ENCODE results near the gene VSTM4.
A peak's percentile ranks its signal among the peaks of the same experiment; 100 is the strongest.

The VSTM4 gene

GRCh38 chr10:49001870-49002672 is 113.3 kb downstream of the VSTM4 start:
- no peak for DNase-seq

DNA sequence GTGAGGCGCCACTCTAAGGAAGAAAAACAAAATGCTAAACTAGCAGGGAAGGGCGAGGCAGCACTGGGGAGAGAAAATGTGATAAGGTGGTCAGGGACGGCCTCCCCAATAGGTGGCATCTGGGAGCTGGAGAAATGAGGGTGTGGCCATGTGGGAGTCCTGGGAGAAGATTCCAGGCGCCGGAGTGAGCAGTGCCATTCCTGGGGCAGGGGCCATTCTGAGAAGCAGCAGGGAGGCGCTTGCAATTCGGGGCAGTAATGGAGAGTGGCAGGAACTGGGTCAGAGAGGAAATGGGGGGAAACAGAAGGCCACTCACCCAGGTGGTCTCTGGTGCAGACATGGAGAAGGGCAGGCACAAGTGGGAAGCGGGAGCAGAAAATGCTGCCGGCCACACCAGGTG is 113.9 kb downstream of the VSTM4 start:
- no peak for DNase-seq

DNA sequence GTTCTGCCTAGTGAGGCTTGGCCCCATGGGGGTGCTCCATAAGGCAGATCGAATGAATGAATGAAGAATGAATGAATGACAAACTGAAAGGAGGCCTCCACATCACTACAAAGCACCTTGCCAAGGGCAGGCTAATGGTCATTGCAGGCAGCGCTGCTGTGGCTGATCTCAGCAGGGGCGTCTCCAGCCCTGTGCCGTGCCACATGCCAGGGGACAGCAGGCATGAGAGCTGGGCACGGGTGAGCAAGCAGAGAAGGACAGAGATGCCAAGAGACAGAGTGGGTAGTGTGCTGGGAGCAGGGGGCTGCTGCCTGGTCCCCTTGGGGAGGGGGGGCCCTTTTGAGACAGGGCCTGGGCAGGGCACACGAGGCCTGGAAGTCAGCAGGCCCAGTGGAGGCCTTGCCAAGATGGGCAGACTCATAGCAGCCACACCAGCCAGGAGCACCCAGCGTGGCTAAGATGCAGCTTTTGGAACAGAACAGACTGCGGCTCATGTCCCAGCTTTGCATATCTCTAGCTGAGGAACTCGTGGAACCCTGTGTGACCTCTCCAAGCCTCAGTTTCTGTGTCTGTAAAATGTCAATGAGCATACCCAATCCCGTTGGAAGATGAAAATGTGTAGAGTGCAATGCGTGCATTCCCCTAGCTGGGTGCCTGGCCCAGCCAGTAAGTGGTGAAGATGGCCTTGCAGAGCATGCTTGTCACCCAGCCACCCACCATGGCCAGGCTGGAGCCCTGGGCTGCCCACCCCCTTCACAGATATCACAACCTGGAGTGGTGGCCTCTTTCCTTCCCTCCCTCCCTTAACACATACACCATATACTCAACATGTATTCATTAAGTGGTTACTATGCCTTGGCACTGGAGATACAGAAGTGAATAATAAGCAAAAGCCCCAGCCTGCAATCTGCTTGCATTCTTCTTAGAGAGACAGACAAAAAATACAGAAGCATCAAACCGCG is 114.6 kb downstream of the VSTM4 start:
- DNase-seq, result no peak

GRCh38 chr10:48999346-48999745 is 116.0 kb downstream of the VSTM4 start:
- DNase-seq, result no peak

DNA sequence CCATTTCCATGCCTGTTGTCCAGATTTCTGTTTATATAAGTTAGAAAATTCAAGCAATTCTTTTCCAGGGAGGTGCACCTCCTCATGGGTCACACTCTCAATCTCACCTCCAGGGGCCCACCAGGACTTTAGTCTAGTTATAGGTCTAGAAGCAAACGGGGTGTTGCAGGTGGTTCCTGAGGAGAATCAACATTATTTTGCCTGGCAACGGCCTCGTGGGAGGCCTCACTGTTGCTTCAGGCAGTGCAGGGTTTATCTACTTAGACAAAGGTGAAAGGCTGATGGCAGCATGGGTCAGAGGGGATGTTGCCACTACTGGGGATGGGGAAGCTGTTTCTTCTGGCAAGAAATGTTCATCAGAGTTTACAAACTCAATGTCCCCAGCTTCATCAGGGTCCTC is 119.0 kb downstream of the VSTM4 start:
- no peak for DNase-seq

DNA sequence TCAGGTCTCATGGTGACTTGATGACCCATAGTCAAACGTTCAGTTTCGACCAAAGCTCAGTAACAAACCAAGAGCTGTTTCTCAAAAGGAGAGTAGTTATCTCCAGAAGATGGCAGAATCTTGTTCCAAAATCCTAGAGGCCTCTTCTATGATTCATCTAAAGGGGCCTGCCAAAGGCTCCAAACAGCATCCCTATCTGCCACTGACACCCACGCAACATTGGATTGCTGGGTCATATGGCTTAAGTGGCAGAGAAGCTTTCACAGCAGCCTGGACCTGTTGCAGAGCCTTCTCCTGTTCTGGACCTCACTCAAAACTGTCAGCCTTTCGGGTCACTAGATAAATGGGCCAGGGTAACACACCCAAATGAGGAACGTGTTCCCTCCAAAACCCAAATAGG is 121.7 kb downstream of the VSTM4 start:
- no peak for DNase-seq

DNA sequence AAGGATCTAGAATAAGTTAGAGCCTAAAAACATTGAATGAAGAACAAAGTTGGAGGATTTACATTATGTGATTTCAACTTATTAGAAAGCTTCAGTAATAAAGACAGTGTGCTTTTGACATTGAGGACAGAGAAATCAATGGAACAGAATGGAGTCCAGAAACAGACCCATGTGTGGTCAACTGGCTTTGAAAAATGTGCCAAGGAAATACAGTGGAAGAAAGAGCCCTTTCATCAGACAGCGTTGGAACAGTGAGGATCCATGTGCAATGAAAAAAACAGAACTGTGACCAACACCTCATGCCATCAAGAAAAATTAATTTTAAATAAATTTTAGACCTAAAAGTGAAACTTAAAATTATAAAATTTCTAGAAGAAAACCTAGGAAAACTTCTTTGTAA is 125.1 kb downstream of the VSTM4 start:
- DNase-seq, result peak in 1 of 2 donors; percentile 18

- no peak for DNase-seq
Observed at GRCh38 chr10:48985621-48986158, 129.6 kb downstream of the VSTM4 start.

DNA sequence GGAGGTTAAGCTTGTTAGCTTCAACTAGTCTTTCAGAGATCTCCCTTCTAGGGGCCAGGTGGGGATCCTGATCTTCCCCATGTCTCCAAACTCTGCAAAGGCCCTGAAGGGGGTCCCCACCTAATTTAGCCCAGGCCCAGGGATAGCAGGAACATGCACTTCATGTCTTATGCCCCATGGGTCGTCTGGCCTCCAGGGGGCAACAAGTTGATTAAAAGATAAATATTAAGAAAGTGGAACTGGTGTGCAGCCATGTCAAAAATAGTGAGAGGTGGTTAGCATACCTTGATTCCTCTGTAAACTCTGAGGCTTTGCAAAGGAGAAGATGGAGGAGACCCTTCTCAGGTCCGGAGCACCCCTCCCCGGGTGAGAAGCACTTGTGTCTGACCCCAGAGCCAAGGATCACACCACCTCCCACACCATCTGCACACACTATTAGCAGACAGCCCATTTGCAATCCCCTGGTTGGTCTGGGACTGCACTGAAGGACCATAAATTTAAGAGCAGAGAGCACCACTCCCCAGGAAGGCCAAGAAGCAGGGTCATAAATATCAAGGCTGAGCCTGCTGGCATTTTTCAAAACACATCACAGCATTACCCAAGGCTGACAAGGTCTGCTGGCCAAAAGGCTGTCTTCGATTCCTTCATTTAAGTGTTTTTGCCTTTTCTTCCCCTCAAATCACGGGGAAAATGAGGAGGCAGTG is 131.5 kb downstream of the VSTM4 start:
- DNase-seq, result no peak

DNA sequence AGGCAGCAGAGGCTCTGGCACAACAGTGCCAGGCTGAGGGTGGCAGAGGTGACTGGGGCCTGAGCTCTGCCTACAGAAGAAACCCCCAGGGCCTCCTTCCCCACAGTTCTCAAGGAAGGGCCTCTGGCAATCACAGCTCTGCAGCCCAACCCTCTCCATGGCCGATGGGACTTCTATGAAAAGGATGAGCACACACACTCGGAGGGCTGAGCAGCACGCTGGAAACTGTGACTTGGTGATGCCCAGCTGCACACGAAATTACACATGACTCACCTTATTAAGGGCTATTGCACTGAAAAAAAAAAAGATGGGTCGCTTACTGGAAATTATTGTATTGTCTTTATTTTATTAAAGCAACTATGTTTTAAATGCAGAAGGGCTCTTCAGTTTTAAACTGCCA is 132.7 kb downstream of the VSTM4 start:
- DNase-seq, result no peak

DNA sequence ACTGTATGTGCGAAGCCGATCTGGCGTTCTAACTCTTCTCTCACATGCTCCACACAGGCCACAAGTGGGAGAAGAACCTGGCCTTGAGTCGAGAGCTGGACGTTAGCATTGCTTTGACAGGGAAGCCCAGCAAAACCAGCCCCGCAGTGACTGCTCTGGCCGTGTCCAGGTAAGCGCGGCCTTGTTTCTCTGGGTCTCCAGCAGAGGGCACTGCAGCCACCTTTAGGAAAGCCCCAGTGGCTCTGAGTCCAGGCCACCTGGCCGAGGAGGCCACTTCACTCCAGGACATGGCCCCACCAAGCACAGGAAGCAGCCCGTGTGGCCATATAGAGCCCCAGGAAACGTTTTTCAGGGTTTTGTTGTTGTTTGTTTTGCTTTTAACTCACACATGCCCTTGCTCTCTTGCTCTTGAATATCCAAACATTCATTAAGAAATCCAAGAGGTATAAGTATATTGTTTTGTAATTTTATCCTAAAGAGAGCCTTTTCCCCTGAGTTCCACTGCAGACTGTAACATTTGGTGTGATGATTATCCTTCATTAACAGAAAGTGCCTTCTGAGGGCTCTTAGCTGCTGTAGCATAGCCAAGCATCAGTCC is 133.9 kb downstream of the VSTM4 start:
- peak in 1 of 2 donors; percentile 19 for DNase-seq

DNA sequence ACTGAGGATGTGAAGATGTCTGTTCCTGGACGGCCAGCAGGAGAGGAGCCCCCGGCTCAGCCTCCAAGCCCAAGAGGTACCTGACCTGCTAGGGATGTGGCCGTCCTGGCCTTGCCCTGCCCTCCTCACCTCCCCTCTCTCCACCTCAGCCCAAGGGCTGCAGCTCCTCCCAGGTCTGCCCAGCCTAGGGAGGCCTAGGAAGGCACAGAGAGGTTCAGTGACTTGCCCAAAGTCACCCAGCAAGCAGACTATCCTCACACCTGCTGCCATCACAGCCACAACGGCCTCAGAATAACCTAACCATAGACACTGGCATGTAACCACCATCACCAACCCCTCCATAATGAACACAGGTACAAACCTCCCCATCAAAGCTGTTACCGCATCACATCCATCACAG is 137.0 kb downstream of the VSTM4 start:
- no peak for DNase-seq

DNA sequence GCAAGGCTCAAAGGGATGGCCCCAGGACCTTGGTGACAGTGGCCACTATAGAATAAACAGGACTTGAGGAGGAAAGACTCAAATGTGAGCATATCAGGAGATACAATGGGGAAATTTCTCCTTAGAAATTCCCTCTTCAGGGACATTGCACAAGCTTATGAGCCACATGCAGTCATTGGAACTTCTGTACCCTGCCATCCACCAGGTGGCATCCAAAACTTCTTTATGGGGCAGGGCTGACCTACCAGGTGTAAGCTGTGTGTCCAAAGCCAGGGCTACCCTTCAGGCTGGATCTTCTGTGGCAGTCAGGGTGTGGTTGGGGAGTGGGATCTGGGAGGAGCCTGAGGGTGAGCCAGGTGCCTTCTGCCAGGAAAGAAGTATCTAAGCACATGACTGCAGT is 139.1 kb downstream of the VSTM4 start:
- DNase-seq, result no peak

GRCh38 chr10:48974510-48975156 is 140.7 kb downstream of the VSTM4 start:
- no peak for DNase-seq

DNA sequence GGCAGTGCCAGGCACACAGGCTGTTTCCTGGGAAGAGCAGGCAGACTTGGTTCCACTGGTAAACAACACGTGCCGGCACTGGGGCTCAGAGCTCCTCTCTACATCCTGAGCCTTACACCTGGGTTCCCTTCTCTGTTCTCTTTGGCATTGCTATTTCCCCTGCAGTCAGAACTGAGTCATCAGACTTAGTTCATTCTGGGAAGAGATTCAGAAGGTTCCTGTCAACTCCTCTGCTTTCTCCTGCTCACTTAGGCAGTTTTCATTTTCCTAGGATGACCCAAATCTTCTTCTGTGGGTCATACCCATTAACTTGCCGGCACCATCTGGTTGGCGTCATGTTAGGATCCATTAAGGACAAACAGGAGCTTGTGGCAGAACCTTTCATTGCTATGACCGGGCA is 142.3 kb downstream of the VSTM4 start:
- no peak for DNase-seq

DNA sequence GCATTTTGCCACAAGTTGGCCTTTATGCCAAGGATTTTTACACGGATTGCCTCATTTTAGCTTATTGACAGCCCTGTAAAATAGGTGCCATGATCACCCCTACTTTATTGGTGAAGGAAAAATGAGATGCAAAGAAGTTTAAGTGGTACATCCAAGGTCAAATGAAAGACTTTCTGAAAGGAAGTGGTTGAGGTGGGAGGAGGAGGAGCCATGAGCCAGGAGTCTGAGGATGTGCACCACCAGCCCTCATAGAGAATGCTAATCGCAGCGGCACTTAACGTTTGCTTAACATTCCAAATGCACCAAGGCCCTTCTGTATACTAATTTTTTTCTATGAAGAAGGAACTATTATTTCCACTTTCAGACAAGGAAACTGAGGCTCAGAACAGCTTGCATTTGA is 144.7 kb downstream of the VSTM4 start:
- no peak for DNase-seq

- DNase-seq, result no peak
Observed at GRCh38 chr10:48970046-48970445, 145.3 kb downstream of the VSTM4 start.

GRCh38 chr10:48968036-48968435 is 147.3 kb downstream of the VSTM4 start:
- DNase-seq, result no peak

GRCh38 chr10:48965460-48965859 is 149.9 kb downstream of the VSTM4 start:
- DNase-seq, result no peak

All from hippocampal formation (tissue), 2 donors.